ENCODE results near the gene LMNA.
"Not testable (repeated sequence)": the region's sequence is repeated elsewhere in the genome, so short reads cannot be mapped to it uniquely, and the experiment has no call there.

Gene LMNA

DNA sequence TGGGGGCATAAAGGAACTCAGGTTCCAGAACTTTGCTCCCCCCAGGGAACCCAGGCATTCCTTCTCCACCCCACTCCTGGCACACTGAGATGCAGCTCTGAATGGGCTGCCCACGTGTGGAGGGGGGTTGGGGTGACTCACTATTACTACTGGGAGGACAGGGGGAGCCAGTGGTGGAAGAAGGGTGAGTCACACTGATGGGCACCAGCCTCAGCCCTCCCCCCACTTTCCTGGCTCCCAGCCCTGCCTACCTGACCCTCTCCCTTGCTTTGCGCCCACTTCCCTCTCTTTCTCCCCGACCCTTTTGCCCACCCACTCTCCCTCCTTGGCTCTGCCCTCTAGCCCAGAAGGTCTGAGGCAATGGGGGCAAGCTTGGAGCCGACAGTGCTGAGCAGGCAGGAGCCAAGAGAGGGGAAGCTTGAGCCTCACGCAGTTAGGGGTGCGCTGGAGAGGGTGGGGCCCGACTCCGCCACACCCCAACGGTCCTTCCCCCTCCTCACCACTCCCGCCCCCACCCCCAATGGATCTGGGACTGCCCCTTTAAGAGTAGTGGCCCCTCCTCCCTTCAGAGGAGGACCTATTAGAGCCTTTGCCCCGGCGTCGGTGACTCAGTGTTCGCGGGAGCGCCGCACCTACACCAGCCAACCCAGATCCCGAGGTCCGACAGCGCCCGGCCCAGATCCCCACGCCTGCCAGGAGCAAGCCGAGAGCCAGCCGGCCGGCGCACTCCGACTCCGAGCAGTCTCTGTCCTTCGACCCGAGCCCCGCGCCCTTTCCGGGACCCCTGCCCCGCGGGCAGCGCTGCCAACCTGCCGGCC, at the start of gene LMNA:
TSS of gene LMNA (plus strand) at position 611 of the 818 bp plus-strand sequence. CDS start 208 bp downstream, outside the sequence.
- DNase-seq, result peak; percentile 11

DNA sequence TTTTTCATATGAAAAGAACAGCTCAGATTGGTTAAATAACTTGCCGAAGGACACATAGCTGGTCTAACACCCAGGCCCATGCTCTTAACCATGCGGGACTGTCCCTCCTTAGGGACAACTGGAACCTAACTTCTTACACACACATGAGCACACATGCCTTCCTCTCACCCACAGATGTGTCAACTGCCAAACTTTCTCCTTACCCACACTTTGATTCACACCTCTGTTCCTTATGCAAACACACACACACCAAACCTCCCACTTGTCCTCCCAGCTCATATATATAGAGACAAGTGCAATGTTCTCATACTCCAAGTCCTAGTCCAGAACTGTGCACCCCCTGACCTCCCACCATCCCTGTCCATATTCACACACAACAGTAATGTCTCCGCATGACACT, 49.3 kb upstream of the LMNA start:
- DNase-seq, result no peak

DNA sequence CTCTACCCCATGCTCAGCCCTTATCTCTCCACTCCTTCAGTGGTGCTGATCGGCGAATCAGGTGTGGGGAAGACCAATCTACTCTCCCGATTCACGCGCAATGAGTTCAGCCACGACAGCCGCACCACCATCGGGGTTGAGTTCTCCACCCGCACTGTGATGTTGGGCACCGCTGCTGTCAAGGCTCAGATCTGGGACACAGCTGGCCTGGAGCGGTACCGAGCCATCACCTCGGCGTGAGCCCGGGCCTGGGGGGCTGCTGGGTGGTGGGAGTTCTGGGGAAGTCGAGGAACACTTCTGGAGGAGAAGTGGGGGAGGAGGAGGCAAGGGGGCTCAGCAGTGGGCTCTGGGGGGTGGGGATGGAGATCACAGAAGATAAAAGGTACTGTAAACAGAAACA, 48.6 kb upstream of the LMNA start:
- DNase-seq, result no peak

DNA sequence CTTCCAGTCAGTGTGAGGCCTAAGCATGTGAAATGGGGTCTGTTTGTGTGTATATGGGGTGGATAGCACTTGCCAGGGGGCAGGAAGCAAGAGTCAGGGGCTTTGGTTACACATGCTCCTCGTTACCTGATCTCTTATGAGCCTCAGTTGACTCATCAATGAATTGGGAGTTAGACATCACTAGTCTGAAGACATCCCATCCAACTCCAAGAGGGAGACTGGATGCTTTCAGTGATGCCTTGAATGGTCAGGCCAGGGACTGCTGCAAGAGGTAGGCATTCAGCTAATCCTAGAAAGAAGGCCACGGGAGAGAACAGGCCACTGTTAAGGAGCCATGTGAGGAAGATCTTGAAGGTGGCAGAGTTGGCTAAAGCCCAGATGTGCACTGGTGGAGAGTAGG, 47.2 kb upstream of the LMNA start:
- DNase-seq, result no peak

DNA sequence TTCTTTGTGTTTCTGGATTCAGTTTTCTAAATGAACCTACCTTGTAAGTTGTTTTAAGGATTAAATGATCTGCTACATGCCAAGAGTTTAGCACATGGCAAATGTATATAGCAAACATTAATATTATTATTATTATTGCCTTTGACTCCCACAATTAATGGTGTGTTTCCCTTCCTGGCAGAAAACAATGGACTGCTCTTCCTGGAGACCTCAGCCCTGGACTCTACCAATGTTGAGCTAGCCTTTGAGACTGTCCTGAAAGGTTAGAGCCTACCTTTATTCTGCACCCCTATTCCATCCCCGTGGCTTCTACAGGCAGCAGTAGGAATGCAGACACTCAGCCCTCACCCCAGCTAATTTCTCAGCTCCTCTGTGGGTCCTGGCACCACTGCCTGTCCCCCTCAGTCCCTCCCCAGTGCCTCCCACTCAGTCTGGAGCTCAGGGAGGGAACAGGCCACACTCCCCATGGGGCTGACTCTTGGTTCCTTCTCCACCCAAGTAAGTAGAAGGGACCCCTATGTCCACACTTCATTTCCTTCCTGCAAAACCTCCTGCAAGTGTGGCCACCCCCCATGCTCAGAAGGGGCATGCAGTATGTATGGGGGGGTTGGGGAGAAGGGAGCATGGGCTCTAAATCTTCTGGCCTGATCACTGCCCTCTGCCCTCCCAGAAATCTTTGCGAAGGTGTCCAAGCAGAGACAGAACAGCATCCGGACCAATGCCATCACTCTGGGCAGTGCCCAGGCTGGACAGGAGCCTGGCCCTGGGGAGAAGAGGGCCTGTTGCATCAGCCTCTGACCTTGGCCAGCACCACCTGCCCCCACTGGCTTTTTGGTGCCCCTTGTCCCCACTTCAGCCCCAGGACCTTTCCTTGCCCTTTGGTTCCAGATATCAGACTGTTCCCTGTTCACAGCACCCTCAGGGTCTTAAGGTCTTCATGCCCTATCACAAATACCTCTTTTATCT, 44.7 kb upstream of the LMNA start:
- no peak for DNase-seq

DNA sequence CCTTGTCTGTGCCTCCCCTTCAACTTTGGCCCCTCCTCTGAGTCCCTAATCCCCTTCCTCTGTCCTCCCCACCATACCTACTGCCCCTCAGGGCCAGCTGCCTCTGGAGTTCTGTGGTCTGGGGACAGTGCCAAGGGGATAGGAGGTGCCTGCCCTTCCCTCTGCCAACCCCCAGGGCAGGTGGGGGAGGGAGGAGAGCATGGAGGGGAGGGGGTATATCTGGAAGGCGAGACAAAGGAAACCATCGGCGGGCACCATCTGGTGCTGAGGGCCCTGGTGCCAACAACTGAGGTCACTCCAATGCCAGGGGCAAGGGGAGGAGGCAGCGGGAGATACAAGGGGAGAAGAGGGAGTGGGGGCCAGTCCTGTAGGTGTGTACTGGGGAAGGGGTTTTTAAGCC, 44.0 kb upstream of the LMNA start:
- DNase-seq, result no peak

DNA sequence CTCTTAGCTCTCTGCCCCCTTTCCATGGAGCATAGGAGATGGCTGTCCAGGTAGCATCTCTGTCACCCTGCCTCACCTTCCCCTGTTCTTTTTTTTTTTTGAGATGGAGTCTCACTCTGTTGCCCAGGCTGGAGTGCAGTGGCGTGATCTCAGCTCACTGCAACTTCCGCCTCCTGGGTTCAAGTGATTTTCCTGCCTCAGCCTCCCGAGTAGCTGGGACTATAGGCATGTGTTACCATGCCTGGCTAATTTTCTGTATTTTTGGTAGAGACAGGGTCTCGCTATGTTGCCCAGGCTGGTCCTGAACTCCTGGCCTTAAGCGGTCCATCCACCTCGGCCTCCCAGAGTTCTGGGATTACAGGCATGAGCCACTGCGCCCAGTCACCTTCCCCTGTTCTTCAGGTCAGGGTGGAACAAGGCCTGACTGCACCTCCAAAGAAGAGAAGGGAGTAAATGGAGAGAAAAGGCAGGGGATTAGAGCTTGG, 43.1 kb upstream of the LMNA start:
- DNase-seq, result not testable (repeated sequence)

DNA sequence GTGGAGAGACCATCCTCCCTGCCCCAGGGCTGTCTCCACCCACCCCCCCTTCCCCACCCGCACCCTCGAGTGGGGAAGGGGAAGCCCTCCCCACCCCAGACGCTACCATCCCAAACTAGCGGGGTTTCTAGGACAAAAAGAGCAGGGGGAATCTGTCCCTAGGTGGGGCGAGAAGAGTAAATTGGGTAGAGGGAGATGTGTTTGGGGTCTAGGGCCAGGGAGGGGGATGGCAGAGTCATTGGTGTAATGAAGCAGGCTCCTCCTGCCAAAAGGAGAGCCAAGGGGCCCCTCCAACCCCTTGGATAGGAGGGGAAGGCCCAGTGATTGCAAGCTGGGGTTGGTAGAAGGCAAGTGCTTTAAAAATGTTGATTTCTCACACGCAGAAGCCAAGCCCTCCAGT, 42.3 kb upstream of the LMNA start:
- no peak for DNase-seq

DNA sequence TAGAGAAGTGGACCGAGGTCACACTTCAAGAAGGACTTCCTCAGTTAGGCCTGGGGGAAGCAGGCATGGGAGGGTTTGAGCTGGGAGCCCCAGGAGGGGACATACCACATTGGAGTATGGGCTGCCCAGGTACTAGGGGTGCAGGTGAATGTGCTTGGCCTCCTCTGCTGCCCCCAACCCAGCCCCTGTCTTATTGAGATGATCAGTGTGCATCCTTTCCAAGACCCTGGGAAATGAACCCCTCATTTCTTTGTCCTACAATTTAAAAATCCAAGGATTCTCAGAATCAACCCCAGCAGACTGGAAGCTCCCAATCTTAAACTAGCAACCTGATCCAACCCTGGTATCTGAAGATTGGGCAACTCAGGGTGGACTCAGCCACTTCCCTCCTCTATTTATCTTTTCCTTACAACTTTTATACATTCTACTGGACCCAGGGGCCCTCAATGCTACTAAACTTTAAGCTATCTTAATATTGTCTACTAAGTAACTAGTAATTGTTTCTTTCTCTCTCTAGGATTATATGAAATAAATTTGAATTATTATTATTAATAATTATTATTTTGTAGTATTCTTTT, 41.3 kb upstream of the LMNA start:
- no peak for DNase-seq

DNA sequence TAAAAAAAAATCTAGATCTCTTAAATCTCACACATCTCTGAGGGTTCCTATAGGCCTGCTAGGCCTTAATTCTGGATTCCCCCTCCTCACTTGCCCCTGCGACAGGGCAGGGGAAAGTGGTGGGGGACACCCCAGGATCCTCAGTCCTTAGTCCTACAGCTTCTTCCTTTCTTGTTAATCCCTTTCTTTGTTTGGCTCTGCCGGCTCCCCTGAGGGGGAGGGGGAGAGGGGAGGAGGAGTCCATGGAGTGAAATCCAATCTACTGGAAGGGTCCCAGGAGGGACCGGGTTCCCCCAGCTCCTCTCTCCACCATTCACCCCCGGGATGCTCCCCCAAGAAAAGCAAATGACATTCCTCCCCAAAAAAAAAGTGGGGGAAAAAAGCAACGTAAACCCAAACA, 40.8 kb upstream of the LMNA start:
- no peak for DNase-seq

DNA sequence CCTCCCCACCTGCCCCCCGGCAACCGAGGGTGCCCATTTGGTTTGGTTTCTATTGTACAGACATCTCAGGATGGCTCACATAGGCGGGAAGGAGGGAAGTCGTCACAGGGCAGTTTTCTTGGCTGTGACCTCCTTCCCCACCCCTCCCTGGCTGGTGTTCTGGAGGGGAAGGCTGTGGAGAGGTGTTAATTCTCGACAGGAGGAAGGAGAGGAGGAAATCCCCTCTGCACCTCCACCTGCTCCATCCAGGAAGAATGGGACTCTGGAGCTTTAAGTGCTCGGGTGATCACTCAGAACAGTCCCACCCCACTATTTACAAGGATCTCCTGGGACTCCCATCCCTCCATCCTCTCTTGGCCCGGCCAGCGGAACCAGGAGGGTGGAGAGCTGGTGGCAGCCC, 39.9 kb upstream of the LMNA start:
- DNase-seq, result no peak

DNA sequence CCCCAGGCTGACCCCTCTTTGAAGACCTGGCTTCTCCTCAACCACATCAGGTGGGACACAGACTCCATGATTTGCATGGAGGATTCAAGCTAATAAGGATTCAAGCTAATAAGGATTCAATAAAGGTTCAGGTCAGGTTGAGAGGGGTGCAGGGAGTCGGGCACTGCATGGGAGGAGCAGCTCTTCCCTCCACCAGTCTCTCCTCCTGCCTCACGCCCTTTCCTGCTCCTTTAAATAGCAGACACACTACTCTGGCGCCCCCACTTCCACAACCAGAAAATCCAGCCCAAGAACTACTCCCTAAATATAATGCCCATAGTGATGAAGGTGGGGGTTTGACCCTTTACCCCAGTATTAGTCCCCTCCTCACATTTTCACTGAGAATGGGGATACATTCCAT, 39.3 kb upstream of the LMNA start:
- DNase-seq, result no peak

DNA sequence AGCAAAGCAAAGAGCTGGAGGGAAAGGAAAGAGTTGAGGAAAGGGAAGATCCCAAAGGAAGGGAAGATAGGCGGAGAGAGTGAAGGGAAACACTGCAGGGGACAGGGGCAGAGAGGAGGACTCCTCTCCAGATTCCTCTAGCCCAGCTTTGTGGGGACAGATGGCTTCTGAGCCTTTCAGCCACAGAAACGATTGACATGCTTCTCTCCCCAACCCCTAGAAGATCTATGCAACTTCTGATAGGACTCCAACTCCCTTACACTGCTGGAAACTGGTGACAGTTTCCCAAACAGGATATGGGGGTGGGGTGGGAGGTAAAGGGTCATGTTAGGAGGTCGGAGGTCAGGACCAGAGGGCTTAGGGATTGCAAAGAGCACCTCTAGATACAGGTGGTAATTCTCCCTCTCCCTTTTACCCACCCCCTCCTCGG, 38.7 kb upstream of the LMNA start:
- no peak for DNase-seq

DNA sequence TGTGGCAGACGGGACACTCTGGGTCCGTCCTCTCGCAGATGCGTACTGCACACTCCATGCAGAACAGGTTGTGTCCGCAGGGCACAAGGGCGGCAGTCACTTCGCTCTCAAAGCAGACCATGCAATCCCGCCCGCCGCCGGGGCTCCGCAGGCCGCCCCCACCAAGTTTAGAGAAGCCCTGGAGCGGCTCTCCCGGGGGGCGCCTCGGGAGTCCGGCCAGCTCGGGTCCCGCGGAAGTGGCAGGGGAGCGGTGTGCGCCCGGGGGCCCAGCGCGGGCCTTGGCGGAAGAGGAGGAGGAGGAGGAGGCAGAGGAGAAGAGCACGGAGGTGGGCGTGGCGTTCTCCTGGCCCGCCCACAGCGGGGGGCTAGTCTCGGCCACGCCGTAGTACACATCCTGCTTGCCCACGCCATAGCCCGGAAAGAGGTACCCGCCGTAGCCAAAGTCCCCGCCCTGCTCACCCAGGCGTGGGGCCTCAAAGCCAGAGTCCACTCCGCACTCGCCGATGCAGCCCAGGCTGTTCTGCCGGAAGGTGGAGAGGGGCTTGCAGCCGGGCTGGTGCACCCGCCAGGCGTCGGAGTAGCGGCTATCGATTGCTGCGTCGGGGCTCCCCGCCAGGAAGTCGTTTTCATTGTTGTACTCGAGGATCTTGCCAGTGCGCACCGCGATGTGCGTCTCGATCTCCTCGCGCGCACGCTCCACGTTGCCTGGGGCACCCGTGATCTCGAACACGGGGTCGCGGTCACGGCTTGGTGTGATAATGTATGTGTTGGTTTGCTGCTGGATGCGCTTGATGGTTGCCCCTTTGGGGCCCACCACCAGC, 37.7 kb upstream of the LMNA start:
- DNase-seq, result no peak

DNA sequence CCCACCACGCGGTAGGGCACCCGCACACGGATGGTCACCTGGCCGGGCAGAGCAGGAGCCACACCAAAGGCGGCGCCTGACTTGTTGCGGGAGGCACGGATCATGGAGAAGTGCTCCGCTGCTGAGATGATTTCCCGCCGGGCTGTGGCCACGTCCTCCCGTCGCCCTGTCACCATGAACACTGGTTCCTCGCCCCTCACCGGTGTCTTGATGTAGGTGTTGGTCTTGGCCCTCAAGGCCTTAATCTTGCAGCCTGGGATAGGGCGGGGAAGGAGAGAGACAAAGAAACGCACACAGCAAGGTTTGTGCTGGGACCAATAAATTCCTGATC, 37.1 kb upstream of the LMNA start:
- DNase-seq, result no peak

DNA sequence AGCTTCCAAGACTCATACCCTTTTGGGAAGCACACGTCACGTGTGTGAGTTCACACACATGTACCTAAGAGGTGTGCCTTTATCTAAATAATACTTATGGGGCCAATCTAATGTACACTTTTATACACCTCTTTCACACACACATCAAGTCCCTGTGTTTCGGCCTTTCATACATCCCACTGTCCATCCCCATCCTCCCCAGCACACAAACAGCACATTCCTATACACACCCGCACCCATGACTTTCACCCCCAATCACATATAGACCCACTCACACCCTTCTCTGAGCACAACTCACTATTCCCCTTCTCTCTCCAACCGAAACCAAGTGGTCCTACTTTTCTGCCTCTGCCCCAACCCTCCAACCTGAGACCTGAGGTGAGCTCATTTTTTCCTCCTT, 35.8 kb upstream of the LMNA start:
- DNase-seq, result no peak

DNA sequence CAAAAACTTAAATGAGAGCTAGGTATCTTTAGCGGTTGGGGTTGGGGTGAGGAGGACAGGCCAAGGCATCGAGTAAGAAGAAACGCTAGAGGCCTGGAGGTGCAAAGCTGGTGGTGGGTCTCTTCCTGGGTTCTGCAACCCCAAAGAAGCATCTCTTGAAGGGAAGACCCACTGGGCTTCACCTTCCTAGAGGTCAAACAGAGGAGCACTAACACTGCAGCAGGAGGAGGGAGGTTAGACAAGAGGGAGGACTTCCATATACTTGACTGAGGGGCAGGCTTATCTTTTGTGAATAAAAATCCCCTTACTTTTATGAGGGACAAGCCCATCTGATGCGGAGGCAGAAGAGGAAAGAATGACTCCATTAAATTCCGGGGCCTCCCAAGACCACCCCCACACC, 34.7 kb upstream of the LMNA start:
- no peak for DNase-seq

DNA sequence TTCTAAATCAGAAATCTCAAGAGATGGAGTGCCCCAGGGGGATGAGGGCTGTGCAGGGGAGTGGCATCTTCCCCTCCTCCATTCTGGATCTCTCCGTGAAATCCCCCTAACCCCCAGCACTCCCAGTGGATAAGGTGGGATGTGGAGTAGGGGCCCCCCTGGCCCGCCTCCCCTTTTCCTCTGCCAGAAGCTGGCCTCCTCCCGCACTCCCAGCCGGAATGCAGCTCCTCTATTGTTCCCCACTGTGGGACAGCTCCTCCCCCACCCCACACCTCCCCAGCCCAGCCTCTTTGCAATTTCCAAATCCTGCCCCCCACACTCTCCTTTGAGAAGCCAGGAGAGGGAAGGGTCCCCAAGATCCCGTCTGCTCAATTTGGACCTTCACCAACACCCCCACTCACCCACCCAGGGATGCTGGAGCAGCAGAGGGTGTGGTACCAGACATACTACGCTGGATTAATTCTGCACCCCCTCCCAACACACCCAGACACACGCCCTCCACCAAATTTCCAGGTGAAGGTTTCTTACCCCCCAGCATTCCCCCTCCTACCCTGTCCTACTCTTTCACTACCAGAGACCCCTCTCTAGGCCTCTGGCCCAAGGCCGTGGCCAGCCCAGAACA, 34.2 kb upstream of the LMNA start:
- no peak for DNase-seq

DNA sequence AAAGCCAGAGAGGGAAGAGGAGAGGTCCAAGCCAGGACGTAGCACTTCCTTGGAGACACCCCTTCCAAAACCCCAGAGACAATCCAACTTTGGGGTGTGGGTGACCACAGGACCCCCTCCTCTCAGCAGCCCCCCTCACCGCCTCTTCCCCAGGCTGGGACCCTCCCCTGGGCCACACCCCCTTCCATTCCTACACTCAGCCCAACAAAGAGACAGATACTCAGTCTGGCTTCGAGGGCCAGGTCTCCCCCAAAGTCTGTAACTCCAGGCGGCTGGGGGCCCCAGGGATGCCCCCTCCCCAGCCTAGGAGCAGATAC, 33.7 kb upstream of the LMNA start:
- no peak for DNase-seq

DNA sequence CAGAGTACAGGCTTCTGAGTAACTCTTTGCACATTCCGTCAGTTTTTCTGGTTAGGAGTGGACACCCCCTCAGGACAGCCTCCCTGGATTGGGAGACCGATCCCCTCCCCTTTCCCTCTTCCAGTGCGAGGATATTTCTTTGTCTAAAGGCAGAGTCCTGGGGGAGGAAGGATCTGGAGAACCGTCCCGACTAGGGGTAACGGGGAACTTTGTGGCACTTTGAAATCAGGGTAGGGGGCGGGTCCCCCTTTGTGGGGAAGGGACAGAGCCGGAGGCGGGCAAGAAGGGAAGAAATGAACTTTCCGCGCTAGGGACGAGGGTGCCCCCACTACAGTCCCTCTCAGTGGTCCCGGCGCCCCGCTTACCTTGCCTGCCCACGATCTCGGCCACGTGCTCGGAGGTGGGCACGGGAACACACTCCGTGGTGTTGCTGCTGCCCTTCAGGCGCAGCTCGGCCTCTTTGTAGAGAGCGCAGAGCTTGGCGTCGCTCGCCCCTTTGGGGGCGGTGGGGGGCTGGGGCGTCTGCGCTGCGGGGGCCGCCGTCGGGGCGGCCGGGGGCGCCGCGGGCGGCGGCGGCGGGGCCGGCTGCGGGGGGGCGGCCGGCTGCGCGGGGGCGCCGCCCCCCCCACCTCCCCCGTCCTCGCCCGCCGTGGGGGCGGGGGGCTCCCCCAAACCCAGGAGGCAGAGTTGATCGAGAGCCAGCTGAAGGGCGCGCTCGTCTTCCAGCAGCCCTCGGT, 33.2 kb upstream of the LMNA start:
- no peak for DNase-seq

DNA sequence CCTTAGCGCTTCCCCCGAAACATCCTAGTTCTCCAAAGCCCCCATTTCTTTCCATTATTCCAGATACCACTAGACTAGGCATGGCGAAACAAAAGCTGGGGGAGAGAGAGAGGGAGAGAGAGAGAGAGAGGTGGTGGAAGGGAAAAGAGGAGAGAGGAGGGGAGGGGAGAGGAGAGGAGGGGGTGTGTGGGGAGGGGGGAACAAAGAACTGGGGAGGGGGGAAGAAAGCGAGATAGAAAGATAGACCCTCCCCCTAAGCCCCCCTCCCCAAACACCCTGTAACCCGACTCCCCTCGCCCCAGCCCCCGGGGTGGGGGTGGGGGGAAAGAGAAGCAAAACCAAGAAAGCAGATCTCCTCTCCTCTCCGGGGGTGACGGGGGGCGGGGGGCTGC, 32.6 kb upstream of the LMNA start:
- no peak for DNase-seq
